MG63 (cell line): ENCODE results near the gene TMTC1. TPM values are rescaled to one million over a fixed set of nuclear protein-coding genes. Genes with fewer than 3 reads are reported as not detected.

Experiments used
- DNase-seq: peaks from one replicate; pipeline ENCODE4 v3.0.0-alpha.2; 2020
- H3K27me3 ChIP-seq: fragments of 250-450 bp; sonication (Bioruptor Pico); 2 replicates; pipeline ENCODE4 v1.5.1; 2020; ENCODE audit warnings: mild to moderate bottlenecking, moderate library complexity
- H3K36me3 ChIP-seq: fragments of 250-450 bp; sonication (Bioruptor Pico); 2 replicates; pipeline ENCODE4 v1.5.1; 2020; ENCODE audit warnings: mild to moderate bottlenecking, moderate library complexity
- H3K4me3 ChIP-seq: fragments of 250-450 bp; sonication (Bioruptor Pico); 2 replicates; pipeline ENCODE4 v1.5.1; 2020; ENCODE audit warnings: mild to moderate bottlenecking, moderate library complexity
- H3K9me3 ChIP-seq: fragments of 250-450 bp; sonication (Bioruptor Pico); 2 replicates; pipeline ENCODE4 v1.5.1; 2020; ENCODE audit warnings: mild to moderate bottlenecking, moderate library complexity
- total RNA-seq: library from RNA; depleted of rRNA; stranded (reverse); fragments of >200 nt; shearing (Covaris generic); gene quantifications from 2 replicates; pipeline ENCODE4 v1.2.3, GENCODE V29; 2014; ENCODE audit warnings: low replicate concordance

TMTC1 gene
- total RNA-seq, 1 experiment from 2014 or later: 10.2 TPM

GRCh38 chr12:29782871-29783772 lies 620 bp downstream of the TMTC1 start:
- Histone ChIP-seq H3K27me3 (no peaks in the 10 kb centered on the region; the same call in 1 of the 2 replicates), H3K9me3 (no peaks in the 10 kb centered on the region), H3K4me3 (peak overlapping the region; percentile 61), H3K36me3 (no peaks in the 10 kb centered on the region)
- peak; percentile 65 for DNase-seq

- Histone ChIP-seq H3K36me3 (no peaks in the 10 kb centered on the region), H3K4me3 (peak overlapping the region; percentile 61), H3K9me3 (no peaks in the 10 kb centered on the region), H3K27me3 (no peaks in the 10 kb centered on the region; the same call in 1 of the 2 replicates)
- DNase-seq: no peak
Observed at GRCh38 chr12:29782285-29782870, 1.4 kb downstream of the TMTC1 start.

GRCh38 chr12:29781705-29782266 lies 2.0 kb downstream of the TMTC1 start:
- Histone ChIP-seq H3K27me3 (no peaks in the 10 kb centered on the region; the same call in 1 of the 2 replicates), H3K9me3 (no peaks in the 10 kb centered on the region), H3K4me3 (peak overlapping the region; percentile 61), H3K36me3 (no peaks in the 10 kb centered on the region)
- no peak for DNase-seq

- Histone ChIP-seq H3K4me3 (no peak overlapping the region), H3K36me3 (no peaks in the 10 kb centered on the region), H3K27me3 (no peaks in the 10 kb centered on the region; the same call in 1 of the 2 replicates), H3K9me3 (no peaks in the 10 kb centered on the region)
- DNase-seq: no peak
Observed at GRCh38 chr12:29781188-29781587, 2.6 kb downstream of the TMTC1 start.

GRCh38 chr12:29780084-29780483 lies 3.7 kb downstream of the TMTC1 start:
- no peak for DNase-seq
- no peaks in the 10 kb centered on the region for H3K27me3 ChIP-seq
- H3K4me3 ChIP-seq: no peak overlapping the region
- no peaks in the 10 kb centered on the region for H3K36me3 ChIP-seq
- H3K9me3 ChIP-seq: no peaks in the 10 kb centered on the region

- no peaks in the 10 kb centered on the region for H3K27me3 ChIP-seq
Observed at GRCh38 chr12:29778531-29778930, 5.2 kb downstream of the TMTC1 start.

GRCh38 chr12:29773076-29773475 lies 10.7 kb downstream of the TMTC1 start:
- no peaks in the 10 kb centered on the region for H3K27me3 ChIP-seq
- no peaks in the 10 kb centered on the region for H3K9me3 ChIP-seq
- H3K36me3 ChIP-seq: no peaks in the 10 kb centered on the region
- DNase-seq: no peak
- H3K4me3 ChIP-seq: no peak overlapping the region

More at GRCh38 chr12:29778531-29778930, 5.2 kb downstream of the TMTC1 start:
- no peak for DNase-seq
- Histone ChIP-seq H3K9me3 (no peaks in the 10 kb centered on the region), H3K36me3 (no peaks in the 10 kb centered on the region), H3K4me3 (no peak overlapping the region)

- Histone ChIP-seq H3K4me3 (no peak overlapping the region), H3K36me3 (no peaks in the 10 kb centered on the region), H3K9me3 (no peaks in the 10 kb centered on the region), H3K27me3 (no peaks in the 10 kb centered on the region)
- DNase-seq: no peak
Observed at GRCh38 chr12:29771786-29772185, 12.0 kb downstream of the TMTC1 start.

- Histone ChIP-seq H3K4me3 (no peak overlapping the region), H3K27me3 (no peaks in the 10 kb centered on the region), H3K9me3 (no peaks in the 10 kb centered on the region), H3K36me3 (no peaks in the 10 kb centered on the region)
- DNase-seq: no peak
Observed at GRCh38 chr12:29771165-29771564, 12.6 kb downstream of the TMTC1 start.

- Histone ChIP-seq H3K36me3 (no peaks in the 10 kb centered on the region), H3K9me3 (no peaks in the 10 kb centered on the region), H3K27me3 (no peaks in the 10 kb centered on the region), H3K4me3 (no peak overlapping the region)
- peak; percentile 64 for DNase-seq
Observed at GRCh38 chr12:29769162-29769858, 14.4 kb downstream of the TMTC1 start.

- no peaks in the 10 kb centered on the region for H3K27me3 ChIP-seq
- no peaks in the 10 kb centered on the region for H3K36me3 ChIP-seq
- no peak for DNase-seq
- no peaks in the 10 kb centered on the region for H3K9me3 ChIP-seq
- H3K4me3 ChIP-seq: no peak overlapping the region
Observed at GRCh38 chr12:29768372-29768771, 15.4 kb downstream of the TMTC1 start.

GRCh38 chr12:29763301-29763683 lies 20.4 kb downstream of the TMTC1 start:
- no peaks in the 10 kb centered on the region for H3K9me3 ChIP-seq
- no peak overlapping the region for H3K4me3 ChIP-seq
- DNase-seq: no peak
- H3K27me3 ChIP-seq: no peaks in the 10 kb centered on the region
- no peaks in the 10 kb centered on the region for H3K36me3 ChIP-seq

GRCh38 chr12:29762637-29763300 lies 21.0 kb downstream of the TMTC1 start:
- DNase-seq: peak; percentile 77
- Histone ChIP-seq H3K27me3 (no peaks in the 10 kb centered on the region), H3K4me3 (no peak overlapping the region), H3K36me3 (no peaks in the 10 kb centered on the region), H3K9me3 (no peaks in the 10 kb centered on the region)

GRCh38 chr12:29759950-29760349 lies 23.8 kb downstream of the TMTC1 start:
- Histone ChIP-seq H3K9me3 (no peaks in the 10 kb centered on the region), H3K27me3 (no peaks in the 10 kb centered on the region), H3K4me3 (no peak overlapping the region), H3K36me3 (no peaks in the 10 kb centered on the region)
- DNase-seq: no peak

GRCh38 chr12:29756741-29757390 lies 26.9 kb downstream of the TMTC1 start:
- no peak for DNase-seq
- Histone ChIP-seq H3K27me3 (no peaks in the 10 kb centered on the region), H3K36me3 (no peaks in the 10 kb centered on the region), H3K4me3 (no peak overlapping the region), H3K9me3 (no peaks in the 10 kb centered on the region)
